H9 (cell line): ENCODE data around the gene MYO1D. TPM values are rescaled to one million over a fixed set of nuclear protein-coding genes. Genes with fewer than 3 reads are reported as not detected.

Source experiments
- DNase-seq: peaks from one replicate; pipeline ENCODE4 v3.0.0-alpha.2; 2017
- H2AFZ ChIP-seq: one replicate; pipeline ENCODE4 v1.6.1; 2013; ENCODE audit warnings: mild to moderate bottlenecking, low read length, control low read depth, moderate library complexity
- H2AK5ac ChIP-seq: 2 replicates; pipeline ENCODE4 v1.6.1; 2013; ENCODE audit warnings: low read length, control low read depth, mixed read lengths; ENCODE audit not compliant: insufficient read length
- H2BK120ac ChIP-seq: one replicate; pipeline ENCODE4 v1.6.1; 2013; ENCODE audit warnings: low read depth, mild to moderate bottlenecking, low read length, control low read depth, inconsistent platforms; ENCODE audit not compliant: poor library complexity, severe bottlenecking
- H2BK12ac ChIP-seq: 2 replicates; pipeline ENCODE4 v1.6.1; 2013; ENCODE audit warnings: low read length, control low read depth, mixed read lengths, low read depth; ENCODE audit not compliant: insufficient read length
- H2BK15ac ChIP-seq: 2 replicates; pipeline ENCODE4 v1.6.1; 2013; ENCODE audit warnings: low read depth, low read length, control low read depth
- H2BK20ac ChIP-seq: one replicate; pipeline ENCODE4 v1.6.1; 2013; ENCODE audit warnings: low read depth, mild to moderate bottlenecking, low read length, control low read depth, inconsistent platforms; ENCODE audit not compliant: poor library complexity, severe bottlenecking
- H2BK5ac ChIP-seq: 2 replicates; pipeline ENCODE4 v1.6.1; 2013; ENCODE audit warnings: low read length, control low read depth, mixed read lengths; ENCODE audit not compliant: insufficient read length
- H3K14ac ChIP-seq: 2 replicates; pipeline ENCODE4 v1.6.1; 2013; ENCODE audit warnings: low read length, control low read depth; ENCODE audit not compliant: insufficient read depth
- H3K18ac ChIP-seq: 2 replicates; pipeline ENCODE4 v1.6.1; 2013; ENCODE audit warnings: low read depth, mild to moderate bottlenecking, mixed read lengths, low read length, control low read depth; ENCODE audit not compliant: insufficient read length
- H3K23ac ChIP-seq: 2 replicates; pipeline ENCODE4 v1.6.1; 2013; ENCODE audit warnings: low read length, control low read depth, mixed read lengths, low read depth; ENCODE audit not compliant: insufficient read length
- H3K23me2 ChIP-seq: 2 replicates; pipeline ENCODE4 v1.6.1; 2013; ENCODE audit warnings: low read depth, mild to moderate bottlenecking, mixed read lengths, low read length, control low read depth; ENCODE audit not compliant: insufficient read length, poor library complexity, severe bottlenecking
- H3K27ac ChIP-seq: 2 replicates; pipeline ENCODE4 v1.5.1; 2013; ENCODE audit warnings: low read length, control low read depth, mixed read lengths, low read depth; ENCODE audit not compliant: insufficient read length
- H3K27me3 ChIP-seq: 2 replicates; pipeline ENCODE4 v1.6.1; 2013; ENCODE audit warnings: low read length, control low read depth, inconsistent platforms; ENCODE audit not compliant: insufficient read depth
- H3K4ac ChIP-seq: 2 replicates; pipeline ENCODE4 v1.6.1; 2013; ENCODE audit warnings: low read depth, mild to moderate bottlenecking, control low read depth, inconsistent platforms, low read length, moderate library complexity
- H3K4me1 ChIP-seq: 2 replicates; pipeline ENCODE4 v1.6.1; 2013; ENCODE audit warnings: low read length, control low read depth, inconsistent platforms; ENCODE audit not compliant: insufficient read depth
- H3K4me2 ChIP-seq: 2 replicates; pipeline ENCODE4 v1.6.1; 2013; ENCODE audit warnings: low read length, control low read depth, mixed read lengths; ENCODE audit not compliant: insufficient read length, insufficient read depth
- H3K56ac ChIP-seq: 2 replicates; pipeline ENCODE4 v1.6.1; 2013; ENCODE audit warnings: low read depth, mild to moderate bottlenecking, mixed read lengths, low read length, control low read depth; ENCODE audit not compliant: insufficient read length
- H3K79me1 ChIP-seq: 2 replicates; pipeline ENCODE4 v1.6.1; 2013; ENCODE audit warnings: low read depth, mild to moderate bottlenecking, moderate library complexity, low read length, control low read depth, inconsistent platforms; ENCODE audit not compliant: insufficient read depth, poor library complexity, severe bottlenecking
- H3K79me2 ChIP-seq: 2 replicates; pipeline ENCODE4 v1.6.1; 2013; ENCODE audit warnings: low read length, control low read depth, inconsistent platforms; ENCODE audit not compliant: insufficient read depth
- H3K9ac ChIP-seq: 2 replicates; pipeline ENCODE4 v1.6.1; 2013; ENCODE audit warnings: low read length, control low read depth, mixed read lengths; ENCODE audit not compliant: insufficient read length; ENCODE audit errors: extremely low read depth
- H3K9me3 ChIP-seq: one replicate; pipeline ENCODE4 v1.6.1; 2013; ENCODE audit warnings: low read depth, low read length, inconsistent platforms; ENCODE audit not compliant: control insufficient read depth
- H3T11ph ChIP-seq: one replicate; pipeline ENCODE4 v1.6.1; 2013; ENCODE audit warnings: mild to moderate bottlenecking, low read length, control low read depth, inconsistent platforms
- H4K20me1 ChIP-seq: one replicate; pipeline ENCODE4 v1.6.1; 2013; ENCODE audit not compliant: control insufficient read depth, insufficient read length, insufficient read depth
- H4K5ac ChIP-seq: 2 replicates; pipeline ENCODE4 v1.6.1; 2013; ENCODE audit warnings: low read depth, mild to moderate bottlenecking, mixed read lengths, low read length, control low read depth; ENCODE audit not compliant: insufficient read length
- H4K8ac ChIP-seq: replicated peaks from 2 replicates; pipeline ENCODE4 v1.6.1; 2013; ENCODE audit warnings: low read length, control low read depth, mixed read lengths, low read depth; ENCODE audit not compliant: insufficient read length
- H4K91ac ChIP-seq: 2 replicates; pipeline ENCODE4 v1.6.1; 2013; ENCODE audit warnings: low read depth, mild to moderate bottlenecking, moderate library complexity, mixed read lengths, low read length, control low read depth; ENCODE audit not compliant: insufficient read length
- H3K27ac Mint-ChIP-seq, 3 experiments: 2 replicates in 2 of 3; 3 replicates in 1 of 3; pipeline ENCODE4 v1.8.0; 2020 to 2021; ENCODE audit warnings: mixed read lengths in 3 of 3, mild to moderate bottlenecking in 1 of 3, moderate library complexity in 1 of 3
- H3K27me3 Mint-ChIP-seq: 2 replicates; pipeline ENCODE4 v1.8.0; 2021; ENCODE audit warnings: low read depth, mild to moderate bottlenecking, moderate library complexity, mixed read lengths
- H3K36me3 Mint-ChIP-seq, 3 experiments: 2 replicates in 2 of 3; 3 replicates in 1 of 3; pipeline ENCODE4 v1.8.0; 2020 to 2021; ENCODE audit warnings: low read depth in 3 of 3, mixed read lengths in 3 of 3; ENCODE audit not compliant: insufficient read depth in 1 of 3
- H3K4me1 Mint-ChIP-seq, 2 experiments: 2 replicates each; pipeline ENCODE4 v1.8.0; 2020; ENCODE audit warnings: mixed read lengths in 2 of 2
- H3K4me3 Mint-ChIP-seq, 2 experiments: 2 replicates in 1 of 2; 3 replicates in 1 of 2; pipeline ENCODE4 v1.8.0; 2020 to 2021; ENCODE audit warnings: mild to moderate bottlenecking in 2 of 2, mixed read lengths in 2 of 2, moderate library complexity in 1 of 2
- H3K9me3 Mint-ChIP-seq, 2 experiments: 2 replicates in 1 of 2; 3 replicates in 1 of 2; pipeline ENCODE4 v1.8.0; 2020; ENCODE audit warnings: mild to moderate bottlenecking in 2 of 2, mixed read lengths in 2 of 2, moderate library complexity in 1 of 2
- CTCF ChIP-seq: fragments of 200-600 bp; sonication (generic); conservative IDR thresholded peaks from 3 replicates; pipeline ENCODE4 v1.8.0; 2021; ENCODE audit warnings: antibody characterized with exemption, mild to moderate bottlenecking
- WGBS: extraction: QIAGEN DNeasy Blood & Tissue Kit; methylation state at CpG from one replicate; pipeline ENCODE4 v1.1.7; 2013; ENCODE audit warnings: missing lambda C conversion rate, low lambda C conversion rate, mixed read lengths; ENCODE audit not compliant: insufficient read length; ENCODE audit errors: extremely low coverage; 5-methylcytosine and 5-hydroxymethylcytosine counted together
- total RNA-seq: library from RNA; stranded (reverse); gene quantifications from 2 replicates; pipeline ENCODE4 v1.2.1, GENCODE V29; 2021

The MYO1D gene
- total RNA-seq, 1 experiment from 2014 or later, result 19.0 TPM

DNA sequence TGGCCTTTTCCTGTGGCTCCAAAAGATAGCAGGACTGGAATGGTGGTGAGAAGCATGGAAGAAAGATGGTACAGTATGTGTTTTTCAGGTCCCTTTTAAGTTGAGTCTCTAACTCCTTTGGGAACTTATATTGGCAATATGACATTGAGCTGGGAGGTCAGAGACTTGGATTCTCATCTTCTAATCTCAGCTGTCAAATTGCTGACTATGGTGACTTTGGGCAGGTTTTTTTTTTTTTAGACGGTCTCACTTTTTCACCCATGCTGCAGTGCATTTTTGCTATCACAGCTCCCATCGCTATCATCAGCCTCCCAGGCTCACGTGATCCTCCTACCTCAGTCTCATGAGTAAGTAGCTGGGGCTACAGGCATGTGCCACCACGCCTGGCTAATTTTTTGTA lies 405.3 kb downstream of the MYO1D start:
- Histone ChIP-seq H3K4me1 (no peaks in the 10 kb centered on the region), H4K20me1 (no peaks in the 10 kb centered on the region), H4K8ac (no peak overlapping the region), H3K23me2 (no peaks in the 10 kb centered on the region), H2BK12ac (no peak overlapping the region), H2BK5ac (no peak overlapping the region), H3K9me3 (no peaks in the 10 kb centered on the region), H3K4ac (no peak overlapping the region), H2AK5ac (no peak overlapping the region), H3K4me2 (no peak overlapping the region), H3K18ac (no peak overlapping the region), H2AFZ (no peak overlapping the region), H2BK120ac (no peak overlapping the region), H3K79me2 (0 out of 2 replicates have a peak, but pooled peaks cover 3% of the 10 kb centered on the region), H3K14ac (no peak overlapping the region), H2BK15ac (no peak overlapping the region), H3K27me3 (no peaks in the 10 kb centered on the region), H3K9ac (no peak overlapping the region), H3K79me1 (no peaks in the 10 kb centered on the region), H4K5ac (no peak overlapping the region), H3K27ac (no peak overlapping the region), H3K56ac (no peak overlapping the region), H4K91ac (no peak overlapping the region), H3T11ph (no peak overlapping the region), H3K23ac (no peak overlapping the region), H2BK20ac (no peak overlapping the region)
- Mint-ChIP-seq H3K27me3 (no peaks in the 10 kb centered on the region), H3K36me3 (peaks cover 66 to 93% (median 84%) of the 10 kb centered on the region in 3 experiments), H3K9me3 (no peaks in the 10 kb centered on the region; a peak in 1 of 5 replicates), H3K4me3 (no peak overlapping the region), H3K4me1 (no peaks in the 10 kb centered on the region), H3K27ac (no peak overlapping the region)
- DNase-seq, result no peak
- no peak for TF ChIP-seq CTCF
- WGBS, result no CpG with 5 or more reads among the region's 4 CpGs
